ENCODE results near the gene EIF4E2. TPM values are rescaled to one million over a fixed set of nuclear protein-coding genes. Genes with fewer than 3 reads are reported as not detected.

EIF4E2 gene
- total and polyA plus RNA-seq, 2 of the 4 experiments (the other 2 are of a cell fraction): 52.1 to 105 TPM

DNA sequence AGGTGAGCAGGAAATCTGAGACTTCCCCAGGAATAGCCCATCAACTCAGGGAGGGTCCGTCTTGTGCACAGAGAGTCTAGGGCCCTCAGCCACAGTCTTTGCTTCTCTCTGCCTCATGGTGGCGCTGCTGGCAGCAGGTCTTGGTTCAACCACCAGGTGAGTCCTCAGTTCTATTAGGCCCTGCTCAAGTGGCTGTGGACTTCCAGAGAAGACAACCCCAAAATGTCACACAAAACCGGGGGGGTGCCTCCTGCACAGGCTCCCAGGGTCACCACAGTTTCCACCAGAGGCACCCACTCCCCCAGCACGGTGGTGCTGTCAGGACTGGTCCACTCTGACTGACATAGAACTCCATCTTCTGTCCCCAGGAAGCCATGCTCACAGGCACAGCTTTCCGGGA, 13.4 kb upstream of the EIF4E2 start:
- Histone ChIP-seq H4K91ac (ENCODE audit: insufficient read depth, low read depth, low read length) (no peak overlapping the region), H2BK20ac (ENCODE audit: low read depth, low read length) (no peak overlapping the region), H3K56ac (ENCODE audit: extremely low read depth, insufficient read depth, low read length) (no peak overlapping the region), H2AFZ (replicated peaks; ENCODE audit: low read length, poor library complexity) (no peak overlapping the region), H2AK5ac (ENCODE audit: low read depth, low read length) (no peak overlapping the region), H3K9ac (ENCODE audit: low read depth, low read length) (no peak overlapping the region), H3K27ac (ENCODE audit: insufficient read depth, low read length) (no peak overlapping the region), H3K14ac (replicated peaks; ENCODE audit: low read depth, low read length) (no peak overlapping the region), H4K5ac (ENCODE audit: low read depth, low read length) (no peak overlapping the region), H2BK5ac (ENCODE audit: low read depth, low read length, poor library complexity, severe bottlenecking) (no peak overlapping the region), H3K36me3 (ENCODE audit: control insufficient read depth, insufficient read depth, low read length) (no peaks in the 10 kb centered on the region), H2BK120ac (ENCODE audit: low read depth, low read length) (no peak overlapping the region), H2AK9ac (replicated peaks; ENCODE audit: low read depth, low read length, poor library complexity) (no peak overlapping the region), H4K20me1 (ENCODE audit: insufficient read depth, low read length) (no peaks in the 10 kb centered on the region; the same call in 1 of the 2 replicates), H3K4me3 (ENCODE audit: insufficient read depth, low read depth, low read length) (no peak overlapping the region), H3K9me3 (ENCODE audit: control insufficient read depth, insufficient read depth, low read length) (peaks cover 6% of the 10 kb centered on the region), H4K8ac (ENCODE audit: low read depth in 2 of 2, low read length in 2 of 2) (no peak overlapping the region), H3K23ac (ENCODE audit: low read depth, low read length) (no peak overlapping the region), H3K4ac (ENCODE audit: low read depth, low read length) (no peak overlapping the region), H3K9me1 (ENCODE audit: insufficient read depth, low read length) (no peaks in the 10 kb centered on the region), H3K18ac (ENCODE audit: low read depth, low read length) (no peak overlapping the region), H3K27me3 (ENCODE audit: control insufficient read depth, insufficient read depth, low read length) (peaks cover 19% of the 10 kb centered on the region), H3K4me2 (ENCODE audit: low read depth, low read length) (no peak overlapping the region), H3K79me1 (ENCODE audit: low read depth in 1 of 2, low read length in 2 of 2) (no peaks in the 10 kb centered on the region), H2BK15ac (ENCODE audit: low read depth, low read length) (no peak overlapping the region), H3K4me1 (ENCODE audit: control insufficient read depth, insufficient read depth, low read length) (no peaks in the 10 kb centered on the region; the same call in 1 of the 2 replicates)
- no peak for ATAC-seq (ENCODE audit: low read depth)
- WGBS, 2 experiments (ENCODE audit: extremely low coverage in 2 of 2, insufficient read length in 1 of 2): 67% methylated on average over 3 of the region's 5 CpGs; no CpG with 5 or more reads in 1 of the 2 experiments
- in situ Hi-C loops (cut with MboI; ENCODE audit: low sequenced_read_pairs) (no loop called here), intact Hi-C loops (cut with micrococcal nuclease) (no loop called here), dilution Hi-C loops (cut with HindIII; ENCODE audit: low sequenced_read_pairs, unreplicated experiment) (no loop called here)
- CTCF ChIA-PET: no interaction called here
- POLR2A ChIA-PET (ENCODE audit: unreplicated experiment): interaction anchor here (0.5 kb wide), 1 partner anchor 94 kb away, joined by 6 read pairs; no protein-coding TSS in a partner anchor
- no peak for DNase-seq
- BruUV-seq (replicated peaks): no TSS peak
- TF ChIP-seq, protein P1, sequence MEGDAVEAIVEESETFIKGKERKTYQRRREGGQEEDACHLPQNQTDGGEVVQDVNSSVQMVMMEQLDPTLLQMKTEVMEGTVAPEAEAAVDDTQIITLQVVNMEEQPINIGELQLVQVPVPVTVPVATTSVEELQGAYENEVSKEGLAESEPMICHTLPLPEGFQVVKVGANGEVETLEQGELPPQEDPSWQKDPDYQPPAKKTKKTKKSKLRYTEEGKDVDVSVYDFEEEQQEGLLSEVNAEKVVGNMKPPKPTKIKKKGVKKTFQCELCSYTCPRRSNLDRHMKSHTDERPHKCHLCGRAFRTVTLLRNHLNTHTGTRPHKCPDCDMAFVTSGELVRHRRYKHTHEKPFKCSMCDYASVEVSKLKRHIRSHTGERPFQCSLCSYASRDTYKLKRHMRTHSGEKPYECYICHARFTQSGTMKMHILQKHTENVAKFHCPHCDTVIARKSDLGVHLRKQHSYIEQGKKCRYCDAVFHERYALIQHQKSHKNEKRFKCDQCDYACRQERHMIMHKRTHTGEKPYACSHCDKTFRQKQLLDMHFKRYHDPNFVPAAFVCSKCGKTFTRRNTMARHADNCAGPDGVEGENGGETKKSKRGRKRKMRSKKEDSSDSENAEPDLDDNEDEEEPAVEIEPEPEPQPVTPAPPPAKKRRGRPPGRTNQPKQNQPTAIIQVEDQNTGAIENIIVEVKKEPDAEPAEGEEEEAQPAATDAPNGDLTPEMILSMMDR (conservative IDR thresholded peaks at IDR 0.05; ENCODE audit: low read depth, low read length): 0 out of 2 replicates have a peak, but pooled peaks have one; percentile 18
- TF ChIP-seq BHLHE40 (IDR thresholded peaks at IDR 0.05; ENCODE audit: low read depth, low read length) (no peak), RCOR1 (IDR thresholded peaks at IDR 0.05; ENCODE audit: insufficient replicate concordance, low read length) (no peak)

All from IMR-90 (cell line).